DOHH2 (cell line): ENCODE measurements around the gene PRKCE.

Experiments used
- EZH2phosphoT487 ChIP-seq: fragments of 200-600 bp; sonication (generic); IDR thresholded peaks from 2 replicates; pipeline ENCODE4 v1.6.1; 2017; ENCODE audit warnings: borderline replicate concordance, mild to moderate bottlenecking, antibody characterized with exemption, low read length, moderate library complexity, mixed read lengths
- TF ChIP-seq, protein P1 (sequence below): fragments of 200-600 bp; sonication (generic); IDR thresholded peaks from one replicate; pipeline ENCODE4 v1.5.1; 2014; ENCODE audit warnings: antibody characterized with exemption, mild to moderate bottlenecking, low read depth, low read length; ENCODE audit not compliant: poor library complexity, severe bottlenecking

DNA sequence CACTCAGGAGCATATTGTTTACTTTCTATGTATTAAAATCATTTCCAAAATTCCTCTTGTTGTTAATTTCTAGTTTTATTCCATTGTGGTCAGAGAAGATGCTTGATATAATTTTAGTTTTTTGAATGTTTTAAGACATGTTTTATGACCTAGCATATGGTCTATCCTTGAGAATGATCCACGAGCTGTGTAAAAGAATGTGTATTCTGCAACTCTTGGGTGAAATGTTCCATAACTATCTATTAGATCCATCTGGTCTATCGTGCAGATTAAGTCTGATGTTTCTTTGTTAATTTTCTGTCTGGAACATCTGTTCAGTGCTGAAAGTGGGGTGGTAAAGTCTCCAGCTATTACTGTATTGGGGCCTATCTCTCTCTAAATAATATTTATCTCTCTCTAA lies 562.4 kb downstream of the PRKCE start:
- TF ChIP-seq, protein P1, sequence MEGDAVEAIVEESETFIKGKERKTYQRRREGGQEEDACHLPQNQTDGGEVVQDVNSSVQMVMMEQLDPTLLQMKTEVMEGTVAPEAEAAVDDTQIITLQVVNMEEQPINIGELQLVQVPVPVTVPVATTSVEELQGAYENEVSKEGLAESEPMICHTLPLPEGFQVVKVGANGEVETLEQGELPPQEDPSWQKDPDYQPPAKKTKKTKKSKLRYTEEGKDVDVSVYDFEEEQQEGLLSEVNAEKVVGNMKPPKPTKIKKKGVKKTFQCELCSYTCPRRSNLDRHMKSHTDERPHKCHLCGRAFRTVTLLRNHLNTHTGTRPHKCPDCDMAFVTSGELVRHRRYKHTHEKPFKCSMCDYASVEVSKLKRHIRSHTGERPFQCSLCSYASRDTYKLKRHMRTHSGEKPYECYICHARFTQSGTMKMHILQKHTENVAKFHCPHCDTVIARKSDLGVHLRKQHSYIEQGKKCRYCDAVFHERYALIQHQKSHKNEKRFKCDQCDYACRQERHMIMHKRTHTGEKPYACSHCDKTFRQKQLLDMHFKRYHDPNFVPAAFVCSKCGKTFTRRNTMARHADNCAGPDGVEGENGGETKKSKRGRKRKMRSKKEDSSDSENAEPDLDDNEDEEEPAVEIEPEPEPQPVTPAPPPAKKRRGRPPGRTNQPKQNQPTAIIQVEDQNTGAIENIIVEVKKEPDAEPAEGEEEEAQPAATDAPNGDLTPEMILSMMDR = no peak
- no peak for TF ChIP-seq EZH2phosphoT487
